NOMO-1 (cell line): ENCODE data around the gene SIGLEC11.

Experiments
- DNase-seq, 2 experiments: peaks; one replicate each; lab custom pipeline; 2025; ENCODE audit not compliant: unreplicated experiment in 2 of 2; lab: John Stamatoyannopoulos, UW

The SIGLEC11 gene

GRCh38 chr19:49907745-49908446 is 53.1 kb downstream of the SIGLEC11 start:
- DNase-seq = no peak

- DNase-seq = no peak
Observed at GRCh38 chr19:49906879-49907564, 54.0 kb downstream of the SIGLEC11 start.

- no peak for DNase-seq
Observed at GRCh38 chr19:49904136-49904535, 56.8 kb downstream of the SIGLEC11 start.
